Stomach (tissue), 9 donors: ENCODE measurements around the gene MEIG1. TPM values are rescaled to one million over a fixed set of nuclear protein-coding genes. Genes with fewer than 3 reads are reported as not detected.
"Not testable (repeated sequence)": the region's sequence is repeated elsewhere in the genome, so short reads cannot be mapped to it uniquely, and the experiment has no call there.

Source experiments
- DNase-seq, 2 donors: peaks; one replicate each; pipeline versions ENCODE4 v3.0.0 to v3.0.0-alpha.2; 2013 to 2019
- H3K27ac ChIP-seq, 5 donors: fragments of 200-600 bp in 4 of 5; sonication (generic) in 4 of 5; one replicate each; pipeline ENCODE4 v1.5.1; 2013 to 2019; ENCODE audit warnings: mild to moderate bottlenecking in 1 of 5, moderate library complexity in 1 of 5
- H3K27me3 ChIP-seq, 3 donors: fragments of 200-600 bp; sonication (generic); one replicate each; pipeline ENCODE4 v1.5.1; 2017 to 2019; ENCODE audit warnings: mixed run types in 1 of 3
- H3K36me3 ChIP-seq, 4 donors: fragments of 200-600 bp; sonication (generic); 1 replicate in 3 of 4; 2 replicates in 1 of 4; pipeline ENCODE4 v1.5.1; 2016 to 2019
- H3K4me1 ChIP-seq, 4 donors: fragments of 200-600 bp; sonication (generic); one replicate each; pipeline ENCODE4 v1.5.1; 2016 to 2019
- H3K4me3 ChIP-seq, 4 donors: fragments of 200-600 bp; sonication (generic) in 3 of 4; one replicate each; pipeline ENCODE4 v1.5.1; 2016 to 2019; ENCODE audit warnings: mild to moderate bottlenecking in 1 of 4
- H3K9me3 ChIP-seq, 4 donors: fragments of 200-600 bp; sonication (generic); one replicate each; pipeline ENCODE4 v1.5.1; 2016 to 2019
- EP300 ChIP-seq: sonication (generic); formaldehyde crosslinking; IDR thresholded peaks from one replicate; pipeline ENCODE4 v1.6.1; 2017; ENCODE audit warnings: antibody characterized with exemption
- POLR2A ChIP-seq, 4 donors: fragments of 450-650 bp; IDR thresholded peaks; one replicate each; pipeline ENCODE4 v1.6.1; 2016; ENCODE audit warnings: antibody characterized with exemption in 4 of 4, control low read depth in 2 of 4, mild to moderate bottlenecking in 1 of 4, moderate library complexity in 1 of 4
- POLR2AphosphoS5 ChIP-seq, 3 donors: sonication (generic); formaldehyde crosslinking; IDR thresholded peaks; one replicate each; pipeline ENCODE4 v1.6.1; 2016; ENCODE audit warnings: antibody characterized with exemption in 3 of 3
- WGBS, 5 donors: extraction: QIAGEN DNeasy Blood & Tissue Kit in 3 of 5; methylation state at CpG; one replicate each; pipeline versions ENCODE4 v1.1.5 to v1.1.7; 2013 to 2018; 5-methylcytosine and 5-hydroxymethylcytosine counted together
- intact Hi-C: fragments of 100-400 bp; cut with DNase I; formaldehyde crosslinking; loops from one replicate; pipeline ENCODE4 v1.15.1; 2023; ENCODE audit warnings: low total_unique reads
- polyA plus RNA-seq, 3 donors: library from polyadenylated mRNA; stranded (reverse); fragments of 200-250 nt; gene quantifications; one replicate each; pipeline ENCODE4 v1.2.3, GENCODE V29; 2013
- total RNA-seq, 5 donors: library from RNA; depleted of rRNA; stranded (reverse); fragments of >200 nt; gene quantifications; one replicate each; pipeline versions ENCODE4 v1.1.0 to v1.2.3, GENCODE V29; 2014 to 2016
- TF ChIP-seq, protein P1 (sequence below), 7 experiments: fragments of 450-650 bp in 4 of 7; fragments of 200-600 bp in 3 of 7; sonication (generic) in 3 of 7; IDR thresholded peaks; one replicate each; pipeline ENCODE4 v1.5.1; 2016 to 2019; ENCODE audit warnings: antibody characterized with exemption in 7 of 7, control low read depth in 2 of 7, mild to moderate bottlenecking in 1 of 7
- donor health status: healthy with polysubstance abuse.
- donor health status: Bipolar disorder and iron deficiency.
- donor health status: healthy.

MEIG1 gene
- total and polyA plus RNA-seq, 8 donors = 0.58 TPM; not detected in 7

- peaks cover 0 to 13% (median 4%) of the 10 kb centered on the region in 3 donors for H3K27me3 ChIP-seq
- peaks cover 0 to 4% (median 0%) of the 10 kb centered on the region in 4 donors for H3K4me1 ChIP-seq
- no peaks in the 10 kb centered on the region for H3K9me3 ChIP-seq
- TF ChIP-seq POLR2A (IDR thresholded peaks at IDR 0.05) (no peak), POLR2AphosphoS5 (IDR thresholded peaks at IDR 0.05) (no peak), EP300 (no peak)
- TF ChIP-seq, protein P1, sequence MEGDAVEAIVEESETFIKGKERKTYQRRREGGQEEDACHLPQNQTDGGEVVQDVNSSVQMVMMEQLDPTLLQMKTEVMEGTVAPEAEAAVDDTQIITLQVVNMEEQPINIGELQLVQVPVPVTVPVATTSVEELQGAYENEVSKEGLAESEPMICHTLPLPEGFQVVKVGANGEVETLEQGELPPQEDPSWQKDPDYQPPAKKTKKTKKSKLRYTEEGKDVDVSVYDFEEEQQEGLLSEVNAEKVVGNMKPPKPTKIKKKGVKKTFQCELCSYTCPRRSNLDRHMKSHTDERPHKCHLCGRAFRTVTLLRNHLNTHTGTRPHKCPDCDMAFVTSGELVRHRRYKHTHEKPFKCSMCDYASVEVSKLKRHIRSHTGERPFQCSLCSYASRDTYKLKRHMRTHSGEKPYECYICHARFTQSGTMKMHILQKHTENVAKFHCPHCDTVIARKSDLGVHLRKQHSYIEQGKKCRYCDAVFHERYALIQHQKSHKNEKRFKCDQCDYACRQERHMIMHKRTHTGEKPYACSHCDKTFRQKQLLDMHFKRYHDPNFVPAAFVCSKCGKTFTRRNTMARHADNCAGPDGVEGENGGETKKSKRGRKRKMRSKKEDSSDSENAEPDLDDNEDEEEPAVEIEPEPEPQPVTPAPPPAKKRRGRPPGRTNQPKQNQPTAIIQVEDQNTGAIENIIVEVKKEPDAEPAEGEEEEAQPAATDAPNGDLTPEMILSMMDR (IDR thresholded peaks at IDR 0.05) = peak in 4 of 7 experiments; percentile 24 to 56 (median 30)
- 35 to 50% (median 47%) methylated on average over 4 of the region's 4 CpGs for WGBS, 5 donors
- no peak overlapping the region for H3K4me3 ChIP-seq
- intact Hi-C loops = no loop called here
- H3K36me3 ChIP-seq = no peaks in the 10 kb centered on the region
- peak; percentile 29 to 45 for DNase-seq
- no peak overlapping the region for H3K27ac ChIP-seq
Observed at GRCh38 chr10:14971867-14972448, 12.8 kb downstream of the MEIG1 start.

GRCh38 chr10:14974153-14974998 is 15.2 kb downstream of the MEIG1 start:
- DNase-seq, H3K36me3 ChIP-seq, intact Hi-C loops, H3K4me3 ChIP-seq, H3K27ac ChIP-seq, H3K9me3 ChIP-seq, H3K4me1 ChIP-seq: not testable (repeated sequence)
- H3K27me3 ChIP-seq = peaks cover 0 to 13% (median 4%) of the 10 kb centered on the region in 3 donors
- 30 to 50% (median 39%) methylated on average over 15 of the region's 15 CpGs for WGBS, 5 donors

DNA sequence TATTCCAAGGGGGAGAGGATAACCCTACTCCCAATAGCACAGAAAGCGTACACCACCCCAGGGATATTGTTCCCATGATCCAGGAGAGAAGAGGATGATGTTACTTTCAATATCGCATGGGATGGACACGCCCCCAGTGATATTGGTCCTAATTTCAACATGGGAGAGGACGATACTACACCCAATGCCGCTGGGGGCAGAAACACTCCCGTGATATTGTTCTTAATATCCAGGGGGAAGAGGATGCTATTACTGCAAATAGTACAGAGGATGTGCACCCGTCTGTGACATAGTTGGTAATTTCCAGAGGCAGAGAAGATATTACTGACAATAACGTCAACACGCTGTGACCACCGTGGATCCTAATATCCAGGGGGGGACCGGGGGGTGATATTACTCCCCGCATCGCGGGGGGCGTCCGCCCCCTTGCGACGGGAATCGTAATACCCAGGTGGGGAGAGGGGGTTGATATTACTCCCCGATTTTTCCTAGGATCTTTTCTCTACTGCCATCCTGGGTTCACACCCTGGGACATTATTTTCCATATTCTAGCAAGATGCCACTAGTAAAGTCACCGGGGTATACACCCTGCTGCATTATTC is 16.6 kb downstream of the MEIG1 start:
- WGBS, 5 donors = 22 to 45% (median 32%) methylated on average over 9 to 21 of the region's 21 CpGs
- intact Hi-C loops = no loop called here

GRCh38 chr10:14982744-14983143 is 23.6 kb downstream of the MEIG1 start:
- intact Hi-C loops = no loop called here
- 89 to 96% (median 95%) methylated on average over 3 of the region's 3 CpGs for WGBS, 5 donors
- no peak overlapping the region for H3K27ac ChIP-seq
- no peaks in the 10 kb centered on the region for H3K27me3 ChIP-seq
- no peak for DNase-seq
- no peaks in the 10 kb centered on the region for H3K36me3 ChIP-seq
- no peaks in the 10 kb centered on the region for H3K9me3 ChIP-seq
- TF ChIP-seq EP300 = no peak
- H3K4me3 ChIP-seq = no peak overlapping the region
- no peaks in the 10 kb centered on the region for H3K4me1 ChIP-seq

More for the DNA sequence above, 16.6 kb downstream of the MEIG1 start:
- Histone ChIP-seq H3K27ac (no peak overlapping the region), H3K4me3 (no peak overlapping the region), H3K4me1 (peaks cover 0 to 4% (median 0%) of the 10 kb centered on the region in 4 donors), H3K36me3 (no peaks in the 10 kb centered on the region), H3K9me3 (no peaks in the 10 kb centered on the region), H3K27me3 (peaks cover 0 to 13% (median 4%) of the 10 kb centered on the region in 3 donors)
- no peak for DNase-seq
- no peak for TF ChIP-seq POLR2A (IDR thresholded peaks at IDR 0.05)
- TF ChIP-seq EP300 = no peak
- TF ChIP-seq, protein P1 (IDR thresholded peaks at IDR 0.05) = no peak
- TF ChIP-seq POLR2AphosphoS5 (IDR thresholded peaks at IDR 0.05) = no peak

DNA sequence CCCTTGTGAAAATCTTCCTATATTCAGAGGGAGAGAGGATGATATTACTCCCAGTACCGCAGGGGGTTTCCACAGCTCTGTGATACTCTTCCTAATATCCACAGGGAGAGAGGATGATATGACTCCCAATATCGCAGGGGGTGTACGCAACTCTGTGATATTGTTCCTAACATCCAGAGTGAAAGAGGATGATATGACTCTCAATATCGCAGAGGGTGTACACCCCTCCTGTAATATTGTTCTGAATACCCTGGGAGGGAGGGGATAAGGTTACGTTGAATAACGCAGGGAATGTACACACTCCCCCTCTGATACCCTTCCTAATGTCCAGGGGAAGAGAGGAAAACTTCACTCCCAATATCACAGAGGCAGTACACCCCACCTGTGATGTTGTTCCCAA is 30.4 kb downstream of the MEIG1 start:
- intact Hi-C loops, DNase-seq, H3K4me1 ChIP-seq, H3K36me3 ChIP-seq, H3K27me3 ChIP-seq, H3K4me3 ChIP-seq, H3K27ac ChIP-seq, H3K9me3 ChIP-seq: not testable (repeated sequence)
- WGBS, 5 donors = 86 to 92% (median 90%) methylated on average over 6 of the region's 6 CpGs
